IMR-90 (cell line): ENCODE data around the gene WNT4. TPM values are rescaled to one million over a fixed set of nuclear protein-coding genes. Genes with fewer than 3 reads are reported as not detected.

ENCODE experiments used
- ATAC-seq: fragments of 200-7000 bp; cut with Tn5 transposase; 2 replicates; pipeline ENCODE4 v1.9.1; 2020; ENCODE audit warnings: low read depth, mild to moderate bottlenecking, moderate library complexity
- BruUV-seq: library from RNA; stranded (reverse); fragments of 400-500 nt; replicated peaks from 2 replicates; lab custom pipeline; 2021; lab: Mats Ljungman, UMichigan
- CTCF ChIA-PET: fragments of 300-600 bp; formaldehyde crosslinking; extraction: SDS; loops from one replicate; lab custom pipeline; 2021; ENCODE audit warnings: antibody characterized with exemption; lab: Yijun Ruan, JAX
- POLR2A ChIA-PET: fragments of 300-600 bp; sonication (Branson Sonifier 250); formaldehyde crosslinking; loops from one replicate; lab custom pipeline; 2022; ENCODE audit warnings: antibody characterized with exemption; ENCODE audit not compliant: unreplicated experiment; lab: Charles Lee
- DNase-seq: peaks from one replicate; pipeline ENCODE4 v3.0.0; 2013
- H2AFZ ChIP-seq: replicated peaks from 2 replicates; pipeline ENCODE3; 2013; ENCODE audit warnings: low read length, mild to moderate bottlenecking; ENCODE audit not compliant: poor library complexity
- H2AK5ac ChIP-seq: 2 replicates; pipeline ENCODE4 v1.6.1; 2013; ENCODE audit warnings: low read depth, low read length, inconsistent platforms
- H2AK9ac ChIP-seq: replicated peaks from 2 replicates; pipeline ENCODE3; 2013; ENCODE audit warnings: mild to moderate bottlenecking, low read depth, low read length, moderate library complexity; ENCODE audit not compliant: poor library complexity
- H2BK120ac ChIP-seq: 2 replicates; pipeline ENCODE4 v1.6.1; 2013; ENCODE audit warnings: low read depth, low read length, inconsistent platforms
- H2BK15ac ChIP-seq: 3 replicates; pipeline ENCODE4 v1.6.1; 2013; ENCODE audit warnings: low read depth, low read length, inconsistent platforms
- H2BK20ac ChIP-seq: 2 replicates; pipeline ENCODE4 v1.6.1; 2013; ENCODE audit warnings: low read depth, mild to moderate bottlenecking, inconsistent platforms, low read length, moderate library complexity
- H2BK5ac ChIP-seq: 2 replicates; pipeline ENCODE4 v1.6.1; 2013; ENCODE audit warnings: mild to moderate bottlenecking, low read depth, low read length, inconsistent platforms; ENCODE audit not compliant: poor library complexity, severe bottlenecking
- H3K14ac ChIP-seq: replicated peaks from 2 replicates; pipeline ENCODE4 v1.6.1; 2013; ENCODE audit warnings: low read depth, low read length, inconsistent platforms
- H3K18ac ChIP-seq: 2 replicates; pipeline ENCODE4 v1.6.1; 2013; ENCODE audit warnings: low read depth, low read length, control low read depth
- H3K23ac ChIP-seq: 2 replicates; pipeline ENCODE4 v1.6.1; 2013; ENCODE audit warnings: low read depth, low read length, inconsistent platforms
- H3K27ac ChIP-seq: 2 replicates; pipeline ENCODE4 v1.5.1; 2013; ENCODE audit warnings: mild to moderate bottlenecking, control low read depth, low read length; ENCODE audit not compliant: insufficient read depth
- H3K27me3 ChIP-seq: 2 replicates; pipeline ENCODE4 v1.6.1; 2013; ENCODE audit warnings: low read length; ENCODE audit not compliant: control insufficient read depth, insufficient read depth
- H3K36me3 ChIP-seq: 2 replicates; pipeline ENCODE4 v1.6.1; 2013; ENCODE audit warnings: low read length, mixed read lengths; ENCODE audit not compliant: control insufficient read depth, insufficient read depth
- H3K4ac ChIP-seq: 2 replicates; pipeline ENCODE4 v1.6.1; 2013; ENCODE audit warnings: low read depth, low read length, inconsistent platforms
- H3K4me1 ChIP-seq: 2 replicates; pipeline ENCODE4 v1.6.1; 2013; ENCODE audit warnings: low read length, mixed read lengths; ENCODE audit not compliant: control insufficient read depth, insufficient read depth
- H3K4me2 ChIP-seq: 2 replicates; pipeline ENCODE4 v1.6.1; 2013; ENCODE audit warnings: low read depth, mild to moderate bottlenecking, control low read depth, low read length, moderate library complexity
- H3K4me3 ChIP-seq: 2 replicates; pipeline ENCODE4 v1.5.1; 2013; ENCODE audit warnings: low read depth, mild to moderate bottlenecking, control low read depth, low read length, moderate library complexity; ENCODE audit not compliant: insufficient read depth
- H3K56ac ChIP-seq: 2 replicates; pipeline ENCODE4 v1.6.1; 2013; ENCODE audit warnings: low read length, inconsistent platforms; ENCODE audit not compliant: insufficient read depth; ENCODE audit errors: extremely low read depth
- H3K79me1 ChIP-seq, 2 experiments: 2 replicates each; pipeline ENCODE4 v1.6.1; 2013; ENCODE audit warnings: low read length in 2 of 2, inconsistent platforms in 1 of 2, low read depth in 1 of 2
- H3K9ac ChIP-seq: 2 replicates; pipeline ENCODE4 v1.6.1; 2013; ENCODE audit warnings: low read depth, low read length, control low read depth
- H3K9me1 ChIP-seq: 2 replicates; pipeline ENCODE4 v1.6.1; 2013; ENCODE audit warnings: low read length, inconsistent platforms; ENCODE audit not compliant: insufficient read depth
- H3K9me3 ChIP-seq: 2 replicates; pipeline ENCODE4 v1.6.1; 2013; ENCODE audit warnings: low read length; ENCODE audit not compliant: control insufficient read depth, insufficient read depth
- H4K20me1 ChIP-seq: 2 replicates; pipeline ENCODE4 v1.6.1; 2013; ENCODE audit warnings: low read length, inconsistent platforms; ENCODE audit not compliant: insufficient read depth
- H4K5ac ChIP-seq: 2 replicates; pipeline ENCODE4 v1.6.1; 2013; ENCODE audit warnings: mild to moderate bottlenecking, low read depth, low read length, control low read depth
- H4K8ac ChIP-seq, 2 experiments: 2 replicates each; pipeline ENCODE4 v1.6.1; 2013; ENCODE audit warnings: low read depth in 2 of 2, low read length in 2 of 2, control low read depth in 1 of 2, inconsistent platforms in 1 of 2
- H4K91ac ChIP-seq: 2 replicates; pipeline ENCODE4 v1.6.1; 2013; ENCODE audit warnings: low read depth, low read length, inconsistent platforms; ENCODE audit not compliant: insufficient read depth
- BHLHE40 ChIP-seq: fragments of 150-350 bp; IDR thresholded peaks from 2 replicates; pipeline ENCODE4 v1.6.1; 2016; ENCODE audit warnings: mild to moderate bottlenecking, low read depth, low read length
- ELK1 ChIP-seq: fragments of 150-350 bp; IDR thresholded peaks from 2 replicates; pipeline ENCODE4 v1.6.1; 2016; ENCODE audit warnings: low read depth, mild to moderate bottlenecking, low read length, moderate library complexity, borderline replicate concordance
- FOS ChIP-seq: fragments of 150-350 bp; IDR thresholded peaks from 2 replicates; pipeline ENCODE4 v1.6.1; 2016; ENCODE audit warnings: low read depth, low read length
- MAZ ChIP-seq: IDR thresholded peaks from 2 replicates; pipeline ENCODE4 v1.6.1; 2012; ENCODE audit warnings: low read depth, mild to moderate bottlenecking, low read length, improper control_type of control experiment, moderate library complexity, borderline replicate concordance
- MXI1 ChIP-seq: IDR thresholded peaks from 2 replicates; pipeline ENCODE4 v1.6.1; 2012; ENCODE audit warnings: low read depth, mild to moderate bottlenecking, low read length, moderate library complexity, borderline replicate concordance
- NFE2L2 ChIP-seq: fragments of 150-350 bp; IDR thresholded peaks from 2 replicates; pipeline ENCODE4 v1.6.1; 2016; ENCODE audit warnings: low read depth, mild to moderate bottlenecking, low read length
- RAD21 ChIP-seq: IDR thresholded peaks from 2 replicates; pipeline ENCODE4 v1.6.1; 2012; ENCODE audit warnings: low read length, improper control_type of control experiment
- RCOR1 ChIP-seq: IDR thresholded peaks from 2 replicates; pipeline ENCODE4 v1.6.1; 2012; ENCODE audit warnings: mild to moderate bottlenecking, low read length, improper control_type of control experiment; ENCODE audit not compliant: insufficient replicate concordance
- WGBS, 2 experiments: methylation state at CpG; one replicate each; pipeline versions ENCODE4 v1.1.5 to v1.1.7; 2013; ENCODE audit warnings: missing lambda C conversion rate in 2 of 2; ENCODE audit not compliant: insufficient read length in 1 of 2; ENCODE audit errors: extremely low coverage in 2 of 2; 5-methylcytosine and 5-hydroxymethylcytosine counted together
- dilution Hi-C: fragments of 300-500 bp; cut with HindIII; formaldehyde crosslinking; loops from one replicate; pipeline ENCODE4 v1.14.3; 2018; ENCODE audit warnings: low sequenced_read_pairs; ENCODE audit not compliant: unreplicated experiment
- in situ Hi-C: fragments of 300-500 bp; cut with MboI; formaldehyde crosslinking; loops from 3 replicates; pipeline ENCODE4 v1.14.3; 2019; ENCODE audit warnings: low sequenced_read_pairs, inconsistent platforms, mixed read lengths
- intact Hi-C: fragments of 100-400 bp; cut with micrococcal nuclease; formaldehyde crosslinking; loops from 2 replicates; pipeline ENCODE4 v1.10.0; 2022
- polyA plus RNA-seq, 3 experiments: library from polyadenylated mRNA; depleted of rRNA; stranded (reverse); fragments of >200 nt; gene quantifications; 2 replicates each; pipeline ENCODE4 v1.2.3, GENCODE V29; 2012; ENCODE audit warnings: low replicate concordance in 1 of 3
- total RNA-seq: library from RNA; depleted of rRNA; stranded (reverse); fragments of >200 nt; gene quantifications from 2 replicates; pipeline ENCODE4 v1.2.3, GENCODE V29; 2012

The WNT4 gene
- total and polyA plus RNA-seq, 2 of the 4 experiments (the other 2 are of a cell fraction) = not detected

DNA sequence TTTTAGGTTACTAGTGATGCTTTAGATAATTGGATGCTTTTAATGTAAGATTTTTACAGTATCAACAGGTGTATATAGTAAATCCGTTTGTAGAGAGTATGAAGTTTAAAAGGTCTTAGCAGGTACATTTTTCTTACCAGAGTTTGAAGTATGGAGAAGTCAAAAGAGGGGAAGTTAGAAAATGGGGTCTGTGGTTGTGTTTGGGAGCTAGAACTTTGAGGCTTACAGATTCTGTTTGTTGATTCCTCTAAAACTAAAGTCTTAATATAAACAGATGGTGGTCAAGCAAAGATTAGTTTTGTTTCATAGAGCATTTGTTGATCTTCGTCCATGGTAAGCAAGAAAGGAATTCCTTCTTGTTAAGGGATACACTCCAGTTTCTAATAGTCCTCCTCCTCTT is 54.6 kb downstream of the WNT4 start:
- DNase-seq = peak; percentile 19
- peak overlapping the region; percentile 51; the same call in 1 of the 2 replicates for H3K4me2 ChIP-seq
- peaks cover 11 to 46% of the 10 kb centered on the region in 2 experiments; a peak in 3 of 4 replicates for H3K79me1 ChIP-seq
- H3K36me3 ChIP-seq = peaks cover 26% of the 10 kb centered on the region
- ChIA-PET CTCF (no interaction called here), POLR2A (no interaction called here)
- TF ChIP-seq BHLHE40 = no peak
- no peak for TF ChIP-seq FOS
- no peak for TF ChIP-seq NFE2L2
- no peak for TF ChIP-seq MXI1
- TF ChIP-seq RCOR1 = no peak
- no peak for TF ChIP-seq RAD21
- TF ChIP-seq MAZ = no peak
- no peak for TF ChIP-seq ELK1
- H3K4me3 ChIP-seq = no peak overlapping the region
- no peak overlapping the region for H2AK9ac ChIP-seq
- no peak overlapping the region for H3K4ac ChIP-seq
- H4K20me1 ChIP-seq = peaks cover 89% of the 10 kb centered on the region
- H3K18ac ChIP-seq = no peak overlapping the region
- no peak overlapping the region for H4K5ac ChIP-seq
- dilution Hi-C loops = no loop called here
- in situ Hi-C loops = no loop called here
- no peak overlapping the region for H2BK5ac ChIP-seq
- H4K8ac ChIP-seq = no peak overlapping the region
- H2AK5ac ChIP-seq = no peak overlapping the region
- H3K9me3 ChIP-seq = no peaks in the 10 kb centered on the region
- H2BK20ac ChIP-seq = no peak overlapping the region
- ATAC-seq = peak; percentile 55
- BruUV-seq = no TSS peak
- intact Hi-C loops = loop anchor here (5.0 kb wide), 1 partner anchor 36 kb away; the partner anchor contains the start of gene CDC42
- no peak overlapping the region for H4K91ac ChIP-seq
- H3K4me1 ChIP-seq = peaks cover 17% of the 10 kb centered on the region
- no peak overlapping the region for H3K14ac ChIP-seq
- no peak overlapping the region for H2AFZ ChIP-seq
- H3K9me1 ChIP-seq = peaks cover 10% of the 10 kb centered on the region
- no peak overlapping the region for H2BK120ac ChIP-seq
- H2BK15ac ChIP-seq = no peak overlapping the region
- no peaks in the 10 kb centered on the region for H3K27me3 ChIP-seq
- no CpG with 5 or more reads among the region's 2 CpGs for WGBS, 2 experiments
- no peak overlapping the region for H3K56ac ChIP-seq
- no peak overlapping the region for H3K27ac ChIP-seq
- no peak overlapping the region for H3K23ac ChIP-seq
- no peak overlapping the region for H3K9ac ChIP-seq
